GM18499 (cell line): Measurements from ENCODE around the gene FAP.

Experiments used
- ATAC-seq: cut with Tn5 transposase; IDR thresholded peaks from one replicate; pipeline ENCODE4 v1.9.1; 2021; ENCODE audit warnings: moderate number of reproducible peaks; ENCODE audit not compliant: insufficient read depth, unreplicated experiment

The FAP gene, protein sequence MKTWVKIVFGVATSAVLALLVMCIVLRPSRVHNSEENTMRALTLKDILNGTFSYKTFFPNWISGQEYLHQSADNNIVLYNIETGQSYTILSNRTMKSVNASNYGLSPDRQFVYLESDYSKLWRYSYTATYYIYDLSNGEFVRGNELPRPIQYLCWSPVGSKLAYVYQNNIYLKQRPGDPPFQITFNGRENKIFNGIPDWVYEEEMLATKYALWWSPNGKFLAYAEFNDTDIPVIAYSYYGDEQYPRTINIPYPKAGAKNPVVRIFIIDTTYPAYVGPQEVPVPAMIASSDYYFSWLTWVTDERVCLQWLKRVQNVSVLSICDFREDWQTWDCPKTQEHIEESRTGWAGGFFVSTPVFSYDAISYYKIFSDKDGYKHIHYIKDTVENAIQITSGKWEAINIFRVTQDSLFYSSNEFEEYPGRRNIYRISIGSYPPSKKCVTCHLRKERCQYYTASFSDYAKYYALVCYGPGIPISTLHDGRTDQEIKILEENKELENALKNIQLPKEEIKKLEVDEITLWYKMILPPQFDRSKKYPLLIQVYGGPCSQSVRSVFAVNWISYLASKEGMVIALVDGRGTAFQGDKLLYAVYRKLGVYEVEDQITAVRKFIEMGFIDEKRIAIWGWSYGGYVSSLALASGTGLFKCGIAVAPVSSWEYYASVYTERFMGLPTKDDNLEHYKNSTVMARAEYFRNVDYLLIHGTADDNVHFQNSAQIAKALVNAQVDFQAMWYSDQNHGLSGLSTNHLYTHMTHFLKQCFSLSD

DNA sequence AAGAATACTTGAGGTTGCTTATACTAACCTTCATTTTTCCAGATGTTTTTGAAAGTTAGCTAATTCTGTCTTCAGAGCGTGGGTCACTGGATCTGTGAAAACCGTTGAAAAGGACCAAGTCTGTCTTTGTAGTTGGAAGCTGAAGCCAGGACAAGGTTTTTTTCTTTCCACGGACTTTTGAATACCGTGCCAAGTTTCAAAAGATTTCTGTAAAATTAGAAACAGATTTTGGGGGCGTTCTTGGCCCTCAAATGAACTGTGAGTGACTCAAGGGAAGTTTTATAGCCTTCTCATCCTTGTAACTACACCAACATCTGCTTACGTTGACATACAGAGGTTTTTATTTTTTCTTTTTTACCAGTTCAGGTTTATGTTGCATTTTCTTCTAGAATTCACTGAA lies at the start of gene FAP:
Gene FAP, minus strand, starts transcription at position 152 of the 400 bp plus-strand sequence. Its CDS starts 118 bp downstream, at position 34.
- no peak for ATAC-seq

DNA sequence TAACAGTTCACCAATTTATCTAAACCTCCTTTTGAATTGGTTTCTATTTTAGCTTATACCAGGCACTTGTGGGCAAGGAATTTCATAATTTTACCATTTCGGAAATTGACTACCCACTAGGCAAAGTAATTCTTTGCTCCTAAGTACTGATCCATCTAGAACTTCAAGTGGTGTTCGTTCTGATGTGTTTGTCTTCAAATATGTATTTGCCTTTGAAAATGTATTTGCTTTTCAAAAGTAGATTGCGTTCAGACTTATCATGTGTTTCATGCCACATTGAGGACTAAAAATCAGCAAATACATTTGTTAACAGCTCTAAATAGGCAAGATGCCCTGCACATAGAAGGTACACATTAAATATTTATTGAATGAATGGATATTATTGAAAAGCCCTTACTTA lies 48.5 kb upstream of the FAP start:
- ATAC-seq: no peak

DNA sequence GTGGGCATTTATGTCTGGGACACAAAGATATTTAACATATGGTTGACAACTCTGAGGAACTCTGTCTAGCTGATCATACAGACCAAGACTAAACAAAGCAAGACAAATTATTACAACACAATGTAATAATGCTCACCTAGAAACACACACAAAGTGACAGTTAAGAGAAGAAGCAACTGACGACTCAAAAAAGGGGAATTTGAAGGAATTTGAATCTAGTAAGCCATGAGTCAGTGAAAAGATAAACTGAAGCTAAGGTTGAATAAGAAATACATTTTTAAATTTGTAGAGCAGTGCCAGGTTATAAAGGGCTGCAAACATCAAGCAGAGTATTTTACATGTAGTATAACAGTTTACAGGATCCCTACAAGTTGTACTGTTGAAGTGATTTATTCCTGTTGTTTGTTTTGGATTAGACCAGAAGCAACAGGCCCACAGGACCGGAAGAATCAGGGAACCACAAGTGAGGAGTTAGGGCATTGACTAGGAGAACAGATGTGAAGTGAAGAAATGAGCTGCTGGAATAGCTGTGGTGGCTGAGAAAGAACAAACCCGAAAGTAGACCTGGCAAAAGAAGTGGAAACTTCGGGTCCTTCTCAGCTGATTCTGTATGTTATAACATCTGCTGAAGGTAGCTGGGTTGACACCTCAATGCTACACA lies 39.6 kb upstream of the FAP start:
- no peak for ATAC-seq

DNA sequence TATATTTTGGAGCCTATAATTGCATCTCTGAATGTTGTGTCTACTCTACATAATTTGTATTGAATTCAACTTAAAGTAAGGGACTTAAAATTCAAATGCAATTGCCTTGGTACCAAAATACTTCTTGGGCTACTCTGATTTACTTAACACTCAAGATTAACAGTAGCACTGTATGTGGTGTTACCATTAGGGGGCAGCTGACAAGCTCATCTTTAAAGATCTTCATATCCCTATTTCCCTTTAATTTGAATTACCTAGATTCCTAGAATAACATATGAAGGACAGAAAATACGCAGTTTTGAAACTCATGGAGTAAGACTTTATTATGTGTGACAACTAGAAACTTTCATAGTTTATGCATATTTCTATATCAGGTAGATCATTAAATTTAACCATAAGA lies 37.4 kb upstream of the FAP start:
- ATAC-seq: no peak

DNA sequence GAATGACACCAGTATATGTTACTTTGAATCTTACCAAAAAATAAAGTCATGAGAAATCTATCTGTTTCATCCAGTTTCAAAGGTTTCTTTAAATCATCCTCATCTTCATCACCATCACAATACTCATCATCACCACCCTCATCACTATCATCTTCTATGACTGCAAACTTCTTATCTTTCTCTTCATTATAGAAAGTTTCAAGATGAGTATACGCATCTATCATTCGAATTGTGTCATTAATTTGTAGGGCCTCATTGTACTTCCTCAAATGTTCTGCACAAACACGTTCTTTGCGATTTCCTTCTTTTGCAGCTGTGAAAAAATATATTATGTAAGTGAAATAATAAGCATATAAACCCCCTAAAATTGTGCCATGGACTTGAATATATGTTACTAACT lies 34.1 kb upstream of the FAP start:
- ATAC-seq: no peak

DNA sequence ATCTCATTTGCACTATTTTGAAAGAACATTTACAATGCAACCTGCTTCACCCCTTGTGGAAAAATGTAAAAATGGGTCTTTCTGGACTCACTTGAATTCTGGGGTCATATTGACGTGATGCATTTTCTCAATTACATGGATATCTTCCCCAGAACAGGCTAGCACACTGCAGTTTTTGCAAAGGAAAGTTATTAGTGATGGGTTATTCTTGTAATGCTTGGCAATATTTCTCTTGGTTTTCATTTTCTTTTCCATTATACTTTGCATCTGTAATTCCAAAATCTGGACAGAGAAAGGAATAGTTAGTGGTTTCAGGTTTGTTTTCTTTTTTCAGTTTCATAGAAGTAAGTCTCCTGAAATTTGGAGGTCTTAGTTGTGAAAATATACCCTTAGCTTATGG lies 24.8 kb upstream of the FAP start:
- no peak for ATAC-seq

DNA sequence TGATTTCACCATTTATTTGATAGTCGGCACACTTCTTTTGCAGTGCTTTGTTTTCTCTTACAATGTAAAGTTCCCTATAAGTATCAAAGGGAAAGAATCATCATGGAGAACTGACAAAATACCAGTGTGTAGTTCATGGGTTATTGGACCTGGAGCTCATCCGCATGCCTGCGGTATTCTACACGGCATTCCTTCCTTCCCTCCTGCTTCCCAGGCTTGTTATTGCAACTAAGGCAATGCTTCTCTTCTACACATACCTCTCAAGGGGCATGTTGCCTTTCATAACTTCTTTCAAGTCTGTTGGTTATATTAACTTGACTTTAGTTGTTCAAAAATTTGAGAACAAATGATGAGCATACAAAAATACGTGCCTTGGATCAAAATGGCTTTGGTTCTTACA lies 24.3 kb upstream of the FAP start:
- ATAC-seq: no peak

DNA sequence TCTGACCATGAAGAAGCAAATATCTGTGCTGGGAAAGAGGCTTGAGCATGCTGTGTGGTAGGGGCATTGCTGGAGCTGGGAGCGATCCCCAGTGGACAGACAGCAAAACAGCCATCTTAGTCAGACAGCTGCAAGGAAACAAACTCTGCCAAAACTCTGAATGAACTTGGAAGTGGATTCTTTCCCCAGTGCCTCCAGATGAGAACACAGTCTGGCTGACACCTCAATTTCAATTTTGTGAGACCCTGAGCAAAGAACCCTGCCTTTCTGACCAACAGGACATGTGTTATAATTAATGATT lies 23.2 kb upstream of the FAP start:
- ATAC-seq: no peak

DNA sequence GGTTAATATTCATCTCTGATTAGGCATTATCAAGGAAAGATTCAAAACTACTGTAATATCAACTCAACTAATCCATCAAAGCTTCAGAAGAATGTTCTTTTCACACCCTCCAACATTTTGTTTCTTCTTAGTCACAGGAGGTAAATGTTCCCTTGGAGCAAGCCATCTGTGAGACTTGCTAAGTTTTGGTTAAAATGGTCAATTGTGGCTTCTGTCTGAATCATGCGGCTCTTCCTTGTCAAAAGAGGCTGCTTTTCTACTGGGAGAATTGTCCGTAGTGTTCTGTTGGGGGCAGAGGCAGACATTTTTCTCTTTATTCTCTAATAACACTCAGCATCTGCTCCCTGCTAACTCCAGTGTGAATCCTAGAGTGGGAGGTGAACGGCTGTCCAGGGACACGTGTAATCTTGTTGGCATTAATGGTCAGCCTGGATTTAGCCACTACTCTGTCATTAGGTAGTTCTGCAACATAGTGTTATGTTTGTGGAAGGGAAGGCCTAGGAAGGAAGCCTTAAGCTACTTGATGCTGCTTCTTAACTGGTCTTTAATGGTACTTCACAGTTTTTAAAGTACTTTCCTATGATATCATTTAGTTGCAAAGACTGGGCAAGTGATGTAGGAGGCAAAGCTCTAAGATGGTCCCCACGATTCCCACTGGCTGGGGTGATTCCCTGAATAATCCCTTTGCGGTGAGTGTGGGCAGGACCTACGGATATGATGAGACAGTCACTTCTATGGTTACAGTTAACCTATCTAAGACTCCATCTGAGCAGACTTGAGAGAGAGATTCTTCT lies 22.6 kb upstream of the FAP start:
- ATAC-seq: no peak

DNA sequence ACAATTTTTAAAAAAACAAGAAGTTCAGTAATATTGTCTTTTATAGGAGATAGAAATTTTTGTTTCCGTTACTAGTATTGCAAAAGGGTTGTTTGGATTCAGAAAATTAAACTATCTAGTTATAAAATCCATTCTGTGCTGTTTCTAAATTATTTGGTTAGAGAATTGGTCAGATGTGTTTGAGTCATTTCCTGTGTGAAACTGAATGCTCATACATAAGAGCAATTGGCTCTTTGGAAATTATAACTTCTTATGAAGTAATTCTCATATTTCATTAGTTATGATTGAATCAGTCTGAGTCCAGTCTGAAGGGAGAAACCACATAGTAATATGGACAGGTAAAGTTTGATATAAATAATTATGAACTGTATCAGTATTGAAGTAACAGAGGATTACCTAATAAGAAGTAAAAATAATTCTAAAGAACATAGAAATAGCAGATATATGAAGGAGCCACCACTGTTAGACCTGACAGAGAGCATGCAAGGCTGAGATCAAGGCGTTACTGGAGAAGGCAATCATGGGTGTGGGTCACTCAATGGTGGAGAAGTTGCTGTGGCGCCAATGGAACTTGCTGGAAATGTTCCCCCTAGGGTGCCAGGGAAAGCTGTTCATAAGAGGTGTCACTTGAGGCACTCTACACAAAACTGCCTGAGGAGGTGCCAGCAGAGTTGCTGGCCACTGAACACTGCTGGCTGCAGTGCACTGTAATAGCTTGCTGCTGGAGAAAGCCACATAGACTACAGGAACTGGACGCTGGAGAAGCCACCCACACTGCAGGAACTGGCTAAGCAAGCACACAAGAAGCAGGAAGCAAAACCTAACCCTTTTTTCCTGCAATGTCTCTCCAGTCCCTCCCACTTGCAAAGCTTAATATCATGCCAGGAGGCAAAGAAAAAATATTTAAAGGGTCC lies 18.0 kb upstream of the FAP start:
- ATAC-seq: peak; percentile 45

DNA sequence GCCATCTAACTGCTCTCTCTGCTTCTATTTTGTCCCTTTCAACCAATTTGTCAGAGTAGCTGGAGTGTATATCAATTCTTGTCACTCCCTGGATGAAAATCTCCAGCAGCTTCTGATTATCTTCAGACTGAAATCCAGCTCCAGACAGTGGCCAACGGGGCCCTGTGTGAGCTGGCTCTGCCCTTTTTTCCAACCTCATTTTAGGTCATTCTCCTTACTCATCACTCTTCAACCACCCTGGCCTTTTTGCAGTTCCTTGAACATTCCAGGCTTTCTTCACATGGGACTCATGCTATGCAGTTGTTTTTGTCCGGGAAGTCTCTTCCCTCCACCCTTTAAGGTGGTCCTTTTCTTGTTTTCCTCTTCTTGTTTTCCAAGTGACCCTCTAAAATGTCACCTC lies 15.4 kb upstream of the FAP start:
- no peak for ATAC-seq

DNA sequence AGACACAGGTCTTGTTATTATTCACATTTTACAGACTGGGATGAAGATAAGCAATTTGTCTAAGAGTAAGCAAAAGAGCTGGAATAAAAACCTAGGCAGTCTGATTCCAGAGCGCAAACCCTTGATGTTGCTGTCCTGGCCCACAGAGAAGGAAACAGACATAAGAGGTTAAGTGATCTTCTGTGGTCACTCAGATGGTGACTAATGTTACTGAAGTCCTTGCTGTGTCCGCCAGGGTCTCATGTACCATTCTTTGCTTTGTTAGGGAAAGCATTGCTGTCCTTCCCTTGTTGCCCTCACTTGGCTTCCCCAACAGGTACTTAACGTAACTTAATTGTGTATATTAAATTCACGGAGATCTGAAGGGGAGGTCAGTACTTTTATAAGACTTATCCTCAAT lies 14.9 kb upstream of the FAP start:
- ATAC-seq: no peak

DNA sequence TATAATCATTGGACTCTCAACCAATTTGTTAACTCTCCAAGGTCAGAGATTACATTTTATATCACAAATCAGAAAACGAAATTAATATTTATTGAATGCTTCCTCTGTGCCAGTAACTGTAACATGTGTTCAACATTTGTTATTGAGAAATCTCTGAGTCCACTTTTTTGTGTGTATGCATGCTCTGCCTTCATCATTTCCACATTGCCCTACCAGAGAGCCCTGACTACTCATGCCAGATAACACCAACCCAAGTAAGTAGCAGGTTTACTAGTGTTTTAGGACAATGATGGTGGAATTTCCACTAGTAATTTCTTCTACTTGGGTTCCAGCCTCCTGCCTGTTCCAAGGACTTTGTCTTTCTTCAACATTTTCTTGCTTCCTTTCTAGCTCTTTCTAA lies 14.2 kb upstream of the FAP start:
- no peak for ATAC-seq

DNA sequence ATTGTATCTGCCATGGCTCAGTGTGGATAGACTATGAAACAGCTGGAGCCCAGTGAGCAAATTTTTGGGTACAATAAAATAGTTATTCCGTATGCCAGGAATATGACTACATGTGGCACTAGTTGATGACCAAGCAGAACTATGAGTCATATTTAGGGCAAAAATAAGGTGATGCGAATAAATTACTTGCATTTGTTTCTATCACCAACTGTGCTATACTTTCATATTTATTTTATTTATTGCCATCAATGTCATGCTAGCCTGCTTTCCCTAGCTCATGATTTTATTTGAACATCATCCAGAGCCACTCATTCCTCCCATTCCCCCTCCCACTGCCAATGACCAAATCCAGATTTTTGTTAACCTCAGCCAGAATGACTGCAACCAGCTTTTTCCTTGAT lies 13.3 kb upstream of the FAP start:
- ATAC-seq: no peak

DNA sequence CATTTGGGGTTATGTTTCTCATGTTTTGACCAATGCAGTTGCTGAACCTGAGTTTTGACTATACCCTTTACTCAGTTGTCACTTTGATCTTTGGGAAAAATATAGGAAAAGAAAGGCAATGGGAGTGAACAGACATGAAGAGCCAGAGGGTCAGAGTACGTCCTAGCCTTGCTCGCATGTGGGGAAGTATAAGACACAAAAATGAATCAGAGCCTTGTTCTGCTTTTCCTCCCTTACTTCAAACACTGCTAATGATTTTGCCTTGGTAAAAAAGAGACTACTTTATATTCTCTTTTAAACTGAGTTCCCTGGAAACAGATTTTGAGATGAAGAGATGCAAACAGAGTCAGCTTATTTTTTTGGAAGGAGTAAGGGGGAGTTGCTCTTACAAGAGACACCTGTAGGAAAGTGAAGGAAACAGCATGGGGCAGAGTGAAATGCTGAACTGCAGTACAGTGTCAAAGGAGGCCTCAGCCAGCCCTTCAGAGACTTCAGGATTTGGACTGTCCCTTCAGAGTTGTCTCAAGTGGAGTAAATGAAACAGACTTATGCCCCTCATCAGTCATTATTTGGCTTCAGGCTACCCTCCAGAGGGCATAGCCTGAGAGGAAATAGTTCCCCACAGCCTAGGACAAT lies 11.1 kb upstream of the FAP start:
- ATAC-seq: no peak

DNA sequence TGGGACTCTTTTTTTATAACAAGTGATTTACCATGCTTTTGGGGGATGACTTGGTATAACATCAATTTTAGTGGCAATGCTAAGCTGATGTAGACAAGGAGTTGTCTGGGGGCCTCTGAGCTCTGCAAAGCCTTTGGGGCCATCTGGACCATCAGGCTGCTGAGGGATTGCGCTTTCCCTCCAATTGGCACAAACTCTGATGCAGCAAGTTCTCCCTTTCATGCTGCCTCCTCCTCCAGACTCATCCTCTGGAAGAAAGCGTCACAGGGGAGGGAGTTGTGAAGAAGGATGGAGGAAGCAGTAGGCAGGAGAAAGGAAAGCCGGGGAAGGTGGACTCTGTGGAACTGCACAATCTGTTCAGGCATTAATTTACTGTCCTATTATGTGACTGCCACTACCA lies 10.2 kb upstream of the FAP start:
- ATAC-seq: no peak

DNA sequence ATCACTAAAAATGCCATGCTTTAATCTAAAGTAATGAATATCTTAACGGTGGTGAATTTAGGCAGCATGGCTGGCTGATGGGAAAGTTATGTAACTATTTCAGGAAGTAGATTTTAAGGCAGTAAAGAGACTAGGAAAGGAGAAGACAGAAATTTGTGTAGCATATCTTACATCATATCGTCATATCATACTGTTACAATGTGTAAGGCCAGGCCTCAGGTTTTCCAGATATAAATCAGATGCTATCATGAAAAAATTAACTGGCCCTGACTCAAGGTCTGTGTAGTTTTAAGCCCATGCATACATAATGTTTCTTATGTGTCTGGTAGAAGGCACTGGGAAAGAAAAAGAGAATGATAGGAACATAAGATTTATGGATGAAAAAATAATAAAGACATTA lies 8.9 kb upstream of the FAP start:
- no peak for ATAC-seq

DNA sequence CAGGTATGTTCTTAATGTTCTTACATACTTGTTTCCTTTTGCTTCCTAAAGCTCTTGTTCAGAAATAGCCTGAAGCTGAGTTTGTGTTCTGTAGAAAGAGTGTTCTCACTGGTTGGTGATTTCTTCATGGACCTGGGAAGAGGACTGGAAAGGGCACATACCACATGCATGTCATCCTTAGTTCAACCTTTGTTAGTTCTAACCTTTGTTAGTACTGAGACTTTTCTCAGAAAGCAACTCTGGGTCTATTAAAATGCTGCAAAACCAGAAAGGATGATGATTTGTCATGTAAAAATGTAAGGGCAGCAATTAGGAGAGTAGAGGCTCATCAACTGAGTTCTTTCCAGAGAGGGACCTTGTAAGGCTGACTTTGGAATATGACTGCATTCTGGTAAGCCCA lies 2.5 kb upstream of the FAP start:
- no peak for ATAC-seq

DNA sequence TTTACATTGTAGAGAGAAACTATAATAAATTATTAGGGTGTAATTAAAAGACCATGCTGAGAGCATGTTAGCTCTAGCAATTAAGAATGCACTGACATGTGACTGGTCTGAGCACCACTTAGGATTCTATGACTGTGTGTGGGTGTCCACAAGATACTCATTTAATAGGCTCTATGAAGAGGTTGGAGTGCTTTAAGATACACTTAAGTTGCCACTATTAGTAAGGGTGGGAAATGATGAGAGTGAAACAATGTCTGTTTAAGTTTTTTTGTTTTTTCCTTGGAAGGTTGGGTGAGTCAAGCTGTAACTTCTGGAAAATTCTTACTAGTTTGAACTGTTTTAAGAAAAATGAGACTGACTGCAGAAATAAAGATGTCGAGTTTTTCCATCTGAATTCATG lies 1.8 kb upstream of the FAP start:
- ATAC-seq: no peak
